Pancreas (tissue), 10 donors: ENCODE measurements around the gene LRG1. TPM values are rescaled to one million over a fixed set of nuclear protein-coding genes. Genes with fewer than 3 reads are reported as not detected.
A peak's percentile ranks its signal among the peaks of the same experiment; 100 is the strongest.

ENCODE experiments used
- ATAC-seq, 4 donors: fragments of 200-7000 bp; cut with Tn5 transposase; one replicate each; pipeline versions ENCODE4 v1.8.0 to v1.9.1; 2020; ENCODE audit warnings: mild to moderate bottlenecking in 4 of 4, moderate library complexity in 4 of 4
- DNase-seq, 6 donors: peaks; one replicate each; pipeline ENCODE4 v3.0.0-alpha.2; 2020
- FAIRE-seq: peaks from 2 replicates; lab custom pipeline; 2012; peaks lifted over from hg19 to GRCh38; lab: Jason Lieb, UNC
- H3K27ac ChIP-seq, 4 donors: fragments of 200-600 bp; sonication (generic); 1 replicate in 3 of 4; 2 replicates in 1 of 4; pipeline versions ENCODE4 v1.5.0 to v1.8.0; 2020
- H3K27me3 ChIP-seq, 4 donors: fragments of 200-600 bp; one replicate each; pipeline ENCODE4 v1.8.0; 2021
- H3K36me3 ChIP-seq, 3 donors: fragments of 200-600 bp; sonication (generic) in 1 of 3; one replicate each; pipeline versions ENCODE4 v1.5.0 to v1.8.0; 2020 to 2021
- H3K4me1 ChIP-seq, 3 donors: fragments of 200-600 bp; one replicate each; pipeline ENCODE4 v1.8.0; 2021
- H3K4me3 ChIP-seq, 4 donors: fragments of 200-600 bp; sonication (generic) in 2 of 4; one replicate each; pipeline versions ENCODE4 v1.5.0 to v1.8.0; 2020 to 2021
- H3K9me3 ChIP-seq, 4 donors: fragments of 200-600 bp; one replicate each; pipeline ENCODE4 v1.8.0; 2021
- WGBS, 2 donors: extraction: QIAGEN DNeasy Blood & Tissue Kit; methylation state at CpG; one replicate each; pipeline ENCODE4 v1.1.7; 2013; 5-methylcytosine and 5-hydroxymethylcytosine counted together
- intact Hi-C, 3 donors: fragments of 100-400 bp; cut with DNase I; formaldehyde crosslinking; loops; one replicate each; pipeline versions ENCODE4 v1.11.1 to v1.14.2; 2022
- polyA plus RNA-seq, 2 donors: library from polyadenylated mRNA; stranded (reverse); fragments of 200-250 nt; gene quantifications; one replicate each; pipeline ENCODE4 v1.2.3, GENCODE V29; 2013
- total RNA-seq, 6 donors: library from RNA; stranded (reverse); fragmentation: NEBNext Ultra II Directional in 4 of 6; extraction: Animal tissue kit (Norgen Biotek cat#: 25700) in 4 of 6; gene quantifications; one replicate each; pipeline versions ENCODE4 v1.2.1 to v1.2.4, GENCODE V29; 2021 to 2023
- TF ChIP-seq, protein P1 (sequence below), 4 donors: fragments of 200-600 bp; sonication (generic) in 3 of 4; IDR thresholded peaks; one replicate each; pipeline versions ENCODE4 v1.5.0 to v1.8.0; 2021; ENCODE audit warnings: antibody characterized with exemption in 4 of 4
- donor health status: healthy with polysubstance abuse.
- donor health status: DM: no; HTN: no; CAD: no; lungs with moderate emphysema.
- donor health status: DM: no; HTN: no; CAD: no.
- donor health status: control.
- donor health status: control.
- donor health status: Bipolar disorder and iron deficiency.
- donor health status: DM: yes; HTN: yes; CAD: no.
- donor health status: DM: no; HTN: no; CAD: no.
- donor health status: DM: no; HTN: no; CAD: no.
- donor health status: DM: yes; HTN: yes; CAD: no.

LRG1 gene
- total and polyA plus RNA-seq, 8 donors, result 7.9 to 53.6 (median 18.7) TPM

DNA sequence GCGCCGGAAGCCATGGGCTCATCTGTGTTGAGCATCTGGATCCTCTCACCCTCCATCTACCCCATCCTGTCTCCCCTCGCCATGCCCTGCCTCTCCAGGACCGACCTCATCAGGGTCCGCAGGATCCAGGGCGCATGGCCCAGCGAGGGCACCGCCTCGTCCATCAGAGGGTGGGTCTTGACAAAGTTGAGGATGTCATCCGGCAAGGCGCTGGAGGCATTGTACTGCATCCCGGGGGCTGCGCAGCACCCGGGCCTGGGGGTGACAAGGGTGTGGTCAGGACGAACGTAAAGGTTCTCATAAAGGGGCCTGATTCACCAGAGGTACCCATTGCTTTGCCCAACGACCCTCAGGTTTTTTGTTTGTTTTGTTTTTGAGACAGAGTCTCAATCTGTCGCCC lies 10.2 kb upstream of the LRG1 start:
- Histone ChIP-seq H3K4me1 (peaks cover 0 to 6% (median 0%) of the 10 kb centered on the region in 3 donors), H3K27ac (no peak overlapping the region), H3K36me3 (no peaks in the 10 kb centered on the region), H3K27me3 (no peaks in the 10 kb centered on the region), H3K4me3 (no peak overlapping the region), H3K9me3 (no peaks in the 10 kb centered on the region)
- DNase-seq (peak in 1 of 6 donors; percentile 48), FAIRE-seq (no peak), ATAC-seq (no peak)
- intact Hi-C loops, result no loop called here
- 82 to 91% methylated on average over 18 of the region's 18 CpGs for WGBS, 2 donors
- TF ChIP-seq, protein P1, sequence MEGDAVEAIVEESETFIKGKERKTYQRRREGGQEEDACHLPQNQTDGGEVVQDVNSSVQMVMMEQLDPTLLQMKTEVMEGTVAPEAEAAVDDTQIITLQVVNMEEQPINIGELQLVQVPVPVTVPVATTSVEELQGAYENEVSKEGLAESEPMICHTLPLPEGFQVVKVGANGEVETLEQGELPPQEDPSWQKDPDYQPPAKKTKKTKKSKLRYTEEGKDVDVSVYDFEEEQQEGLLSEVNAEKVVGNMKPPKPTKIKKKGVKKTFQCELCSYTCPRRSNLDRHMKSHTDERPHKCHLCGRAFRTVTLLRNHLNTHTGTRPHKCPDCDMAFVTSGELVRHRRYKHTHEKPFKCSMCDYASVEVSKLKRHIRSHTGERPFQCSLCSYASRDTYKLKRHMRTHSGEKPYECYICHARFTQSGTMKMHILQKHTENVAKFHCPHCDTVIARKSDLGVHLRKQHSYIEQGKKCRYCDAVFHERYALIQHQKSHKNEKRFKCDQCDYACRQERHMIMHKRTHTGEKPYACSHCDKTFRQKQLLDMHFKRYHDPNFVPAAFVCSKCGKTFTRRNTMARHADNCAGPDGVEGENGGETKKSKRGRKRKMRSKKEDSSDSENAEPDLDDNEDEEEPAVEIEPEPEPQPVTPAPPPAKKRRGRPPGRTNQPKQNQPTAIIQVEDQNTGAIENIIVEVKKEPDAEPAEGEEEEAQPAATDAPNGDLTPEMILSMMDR (IDR thresholded peaks at IDR 0.05), result no peak

DNA sequence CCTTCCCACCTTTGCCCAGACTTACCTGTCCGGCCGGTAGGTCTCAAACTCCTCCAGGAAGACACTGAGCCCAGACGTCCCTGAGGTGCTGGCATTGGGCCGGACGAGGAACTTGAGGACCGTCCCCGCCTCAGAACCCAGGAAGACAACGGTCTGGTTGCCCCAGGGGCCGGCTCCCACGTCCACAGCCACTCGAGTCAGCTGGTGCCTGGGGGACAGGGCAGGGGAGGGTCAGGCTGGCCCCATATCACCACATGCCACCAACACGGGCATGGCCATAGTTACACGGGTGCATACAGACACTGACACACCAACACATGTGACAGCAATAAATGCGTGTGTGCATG lies 8.4 kb upstream of the LRG1 start:
- no peaks in the 10 kb centered on the region for H3K36me3 ChIP-seq
- peak in 1 of 6 donors; percentile 61 for DNase-seq
- ATAC-seq, result no peak
- peaks cover 0 to 6% (median 0%) of the 10 kb centered on the region in 3 donors for H3K4me1 ChIP-seq
- FAIRE-seq, result no peak
- H3K9me3 ChIP-seq, result no peaks in the 10 kb centered on the region
- no peak overlapping the region for H3K4me3 ChIP-seq
- no peak overlapping the region for H3K27ac ChIP-seq
- intact Hi-C loops, result no loop called here
- TF ChIP-seq, protein P1 (IDR thresholded peaks at IDR 0.05), result no peak
- H3K27me3 ChIP-seq, result no peaks in the 10 kb centered on the region
- 52 to 57% methylated on average over 12 to 14 of the region's 14 CpGs for WGBS, 2 donors

DNA sequence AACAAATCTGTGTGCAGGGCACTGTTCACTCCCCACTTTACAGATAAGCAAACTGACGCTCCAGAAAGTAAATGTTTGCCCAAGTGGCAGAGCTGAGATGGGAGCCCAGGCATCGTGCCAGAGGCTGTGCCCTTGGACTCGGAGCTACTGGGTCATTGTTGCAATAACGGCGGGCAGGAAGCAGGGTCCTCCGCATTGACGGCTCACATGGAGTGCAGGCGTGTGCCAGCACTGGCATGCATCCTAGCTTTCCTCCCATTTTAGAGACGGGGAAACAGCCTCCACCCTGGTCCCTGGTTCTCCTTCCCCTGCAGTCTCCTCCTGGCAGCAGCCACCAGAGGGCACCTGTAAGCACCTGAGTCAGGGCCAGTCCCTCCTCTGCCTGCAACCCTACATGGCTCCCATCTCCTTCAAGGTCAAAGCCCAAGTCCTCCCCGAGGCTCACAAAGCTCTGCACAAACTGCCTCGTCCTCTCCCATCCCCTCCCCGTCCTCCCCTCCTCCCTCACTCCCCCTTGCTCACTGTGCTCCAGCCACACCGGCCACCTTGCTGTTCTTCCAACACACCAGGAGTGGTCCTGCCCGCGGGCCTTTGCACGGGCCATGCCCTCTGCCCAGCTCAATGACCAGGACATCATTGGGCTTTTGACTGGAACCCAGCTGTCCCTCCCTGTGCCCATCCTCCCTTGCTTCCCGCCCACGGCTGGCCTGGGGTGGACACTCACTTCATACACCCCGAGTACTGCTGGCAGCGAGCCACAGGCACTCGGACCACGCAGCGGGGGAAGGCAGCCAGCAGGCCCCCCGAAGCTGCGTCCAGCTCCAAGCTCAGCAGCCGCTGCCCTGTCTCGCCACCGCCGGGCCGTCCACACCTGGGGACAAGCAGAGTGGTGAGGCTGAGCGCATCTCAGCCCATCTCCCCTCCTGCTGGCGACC lies 7.7 kb upstream of the LRG1 start:
- DNase-seq, result peak; percentile 61 to 91 (median 78)

DNA sequence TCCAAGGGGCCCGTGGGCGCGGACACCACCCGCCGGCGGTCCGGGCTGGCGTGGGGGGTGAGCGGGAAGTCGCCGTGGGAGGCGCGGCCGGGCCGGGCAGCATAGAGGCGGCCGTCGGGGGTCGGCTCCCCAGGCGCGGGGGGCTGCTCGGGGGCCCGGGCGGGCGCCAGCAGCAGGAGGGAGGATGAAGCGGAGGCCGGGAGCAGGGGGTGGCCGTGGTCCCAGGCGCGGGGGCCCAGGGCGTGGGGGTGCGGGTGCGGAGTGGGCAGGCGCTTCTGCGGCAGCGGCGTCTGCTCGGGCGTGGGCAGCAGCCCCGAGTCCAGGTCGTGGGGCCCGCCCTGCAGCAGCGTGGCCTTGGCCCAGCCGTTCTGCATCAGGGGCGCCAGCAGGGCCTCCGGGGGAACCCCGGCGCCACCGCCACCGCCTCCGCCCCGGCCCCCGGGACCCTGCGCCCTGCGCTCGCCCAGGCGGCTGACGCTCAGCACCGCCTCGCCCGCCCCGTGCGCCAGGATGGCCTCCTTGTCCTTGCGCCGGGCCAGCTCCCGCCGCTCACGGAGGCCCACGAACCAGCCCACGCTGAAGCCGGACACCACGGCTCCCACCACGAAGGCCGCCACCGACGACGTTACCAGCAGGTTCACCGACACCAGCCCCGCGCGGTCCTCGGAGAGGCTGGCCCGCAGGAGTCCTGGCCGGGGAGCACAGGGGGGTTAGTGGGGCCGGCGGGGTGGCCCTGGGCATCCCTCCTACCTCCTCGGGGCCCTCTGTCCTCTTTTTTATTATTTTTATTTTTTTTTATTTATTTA lies 4.2 kb upstream of the LRG1 start:
- peak in 2 of 6 donors; percentile 42 to 75 for DNase-seq
- H3K27ac ChIP-seq, result no peak overlapping the region

More for the DNA sequence above, 7.7 kb upstream of the LRG1 start:
- intact Hi-C loops, result no loop called here
- WGBS, 2 donors, result 49 to 59% methylated on average over 31 to 32 of the region's 32 CpGs
- TF ChIP-seq, protein P1 (IDR thresholded peaks at IDR 0.05), result peak in 2 of 4 donors; percentile 17 to 29
- H3K27me3 ChIP-seq, result no peaks in the 10 kb centered on the region
- FAIRE-seq, result no peak
- peak; percentile 75 to 92 (median 82) for ATAC-seq
- H3K36me3 ChIP-seq, result no peaks in the 10 kb centered on the region
- H3K4me3 ChIP-seq, result no peak overlapping the region
- peak overlapping the region in 1 of 4 donors; percentile 41 for H3K27ac ChIP-seq
- H3K9me3 ChIP-seq, result no peaks in the 10 kb centered on the region
- H3K4me1 ChIP-seq, result peaks cover 0 to 6% (median 0%) of the 10 kb centered on the region in 3 donors

More for the DNA sequence above, 4.2 kb upstream of the LRG1 start:
- no peaks in the 10 kb centered on the region for H3K27me3 ChIP-seq
- WGBS, 2 donors, result 93% methylated on average over 39 to 87 of the region's 87 CpGs
- no peaks in the 10 kb centered on the region for H3K36me3 ChIP-seq
- TF ChIP-seq, protein P1 (IDR thresholded peaks at IDR 0.05), result no peak
- peaks cover 0 to 11% (median 0%) of the 10 kb centered on the region in 3 donors for H3K4me1 ChIP-seq
- no peak overlapping the region for H3K4me3 ChIP-seq
- ATAC-seq (no peak), FAIRE-seq (no peak)
- intact Hi-C loops, result no loop called here
- no peaks in the 10 kb centered on the region for H3K9me3 ChIP-seq
